Right lobe of liver (tissue), 4 donors: ENCODE data around the gene CTSL.

Experiments used
- CTCF ChIP-seq, 4 donors: fragments of 200-600 bp in 3 of 4; fragments of 450-650 bp in 1 of 4; IDR thresholded peaks; one replicate each; pipeline versions ENCODE4 v1.5.1 to v1.8.0; 2016 to 2022; ENCODE audit warnings: antibody characterized with exemption in 4 of 4, mild to moderate bottlenecking in 2 of 4
- POLR2A ChIP-seq: fragments of 450-650 bp; IDR thresholded peaks from one replicate; pipeline ENCODE4 v1.6.1; 2017; ENCODE audit warnings: antibody characterized with exemption, mild to moderate bottlenecking
- donor health status: DM: no; HTN: no; CAD: no.
- donor health status: DM: no; HTN: no; CAD: no.
- donor health status: DM: no; HTN: yes; CAD: no.

GRCh38 chr9:87699835-87700234, 26.1 kb upstream of the CTSL start:
- no peak for TF ChIP-seq CTCF (IDR thresholded peaks at IDR 0.05)
- TF ChIP-seq POLR2A: no peak
